ENCODE results near the gene CDH23.

The CDH23 gene

DNA sequence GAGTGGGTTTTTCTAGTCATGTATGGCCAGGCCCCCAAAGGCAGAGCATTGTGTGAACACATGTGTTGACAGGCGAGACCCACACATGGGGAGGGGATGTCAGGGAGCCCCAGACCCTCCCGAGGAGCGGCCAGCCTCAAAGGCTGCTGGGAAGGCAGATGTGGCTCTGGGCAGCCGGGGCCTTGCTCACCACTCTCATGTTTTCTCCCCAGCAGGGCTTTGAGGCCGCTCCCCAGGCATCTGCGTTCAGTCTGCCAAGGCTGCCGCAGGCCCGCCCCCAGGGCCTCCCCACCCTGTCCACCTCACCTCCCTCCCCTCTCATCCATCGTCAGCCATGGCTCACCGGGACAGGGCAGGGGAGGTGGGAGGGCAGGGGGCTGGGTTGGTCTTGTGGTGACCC lies 393.2 kb downstream of the CDH23 start:
- no peak for DNase-seq (ENCODE audit: low read depth in 2 of 2, low spot score in 1 of 2)

DNA sequence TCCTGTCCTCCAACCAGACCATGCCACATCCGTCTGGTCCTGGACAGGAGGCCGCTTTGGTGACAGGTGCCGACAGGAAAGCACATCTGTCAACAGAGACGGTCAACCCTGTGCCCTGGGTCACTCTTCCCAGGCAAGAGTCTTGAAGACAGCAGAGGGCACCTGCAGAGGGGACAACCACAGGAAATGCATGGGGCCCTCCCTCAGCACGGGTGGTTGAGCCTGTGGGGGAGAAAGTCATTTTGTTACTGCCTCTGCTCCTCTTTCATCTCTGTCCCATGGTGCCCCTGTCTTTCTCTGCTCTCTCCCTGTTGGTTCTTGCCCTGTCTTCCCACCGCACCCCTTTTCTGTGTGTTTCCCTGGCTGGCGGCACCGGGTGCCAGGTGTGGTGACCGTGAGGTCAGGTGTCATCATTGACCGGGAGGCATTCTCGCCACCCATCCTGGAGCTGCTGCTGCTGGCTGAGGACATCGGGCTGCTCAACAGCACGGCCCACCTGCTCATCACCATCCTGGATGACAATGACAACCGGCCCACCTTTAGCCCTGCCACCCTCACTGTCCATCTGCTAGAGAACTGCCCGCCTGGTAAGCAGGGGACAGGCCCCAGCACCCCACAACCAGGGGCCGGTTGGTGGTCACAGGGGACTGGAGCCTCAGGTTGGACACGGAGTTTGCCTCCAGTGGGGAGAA lies 394.2 kb downstream of the CDH23 start:
- DNase-seq (ENCODE audit: low read depth in 2 of 2, low spot score in 1 of 2): no peak

DNA sequence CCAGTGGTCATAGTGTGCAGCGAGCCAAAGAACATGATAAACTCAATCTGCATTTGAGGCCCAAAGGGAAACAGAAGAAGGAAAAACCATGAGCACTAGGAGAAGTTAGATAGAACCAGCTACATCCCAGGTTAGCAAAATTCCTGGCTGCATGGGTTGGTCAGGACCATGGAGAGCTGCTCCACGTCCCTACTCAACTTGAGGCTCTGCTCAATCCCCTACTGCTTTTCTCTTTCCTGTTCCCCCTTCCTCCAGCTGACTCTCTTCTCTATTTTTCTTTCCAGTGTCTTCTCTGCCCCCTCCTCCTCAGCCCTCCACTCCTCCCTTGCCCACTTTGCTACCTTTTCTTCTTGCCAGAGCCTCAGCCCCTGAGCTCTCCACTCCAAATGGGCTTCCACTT lies 398.5 kb downstream of the CDH23 start:
- no peak for DNase-seq (ENCODE audit: low read depth in 2 of 2, low spot score in 1 of 2)

DNA sequence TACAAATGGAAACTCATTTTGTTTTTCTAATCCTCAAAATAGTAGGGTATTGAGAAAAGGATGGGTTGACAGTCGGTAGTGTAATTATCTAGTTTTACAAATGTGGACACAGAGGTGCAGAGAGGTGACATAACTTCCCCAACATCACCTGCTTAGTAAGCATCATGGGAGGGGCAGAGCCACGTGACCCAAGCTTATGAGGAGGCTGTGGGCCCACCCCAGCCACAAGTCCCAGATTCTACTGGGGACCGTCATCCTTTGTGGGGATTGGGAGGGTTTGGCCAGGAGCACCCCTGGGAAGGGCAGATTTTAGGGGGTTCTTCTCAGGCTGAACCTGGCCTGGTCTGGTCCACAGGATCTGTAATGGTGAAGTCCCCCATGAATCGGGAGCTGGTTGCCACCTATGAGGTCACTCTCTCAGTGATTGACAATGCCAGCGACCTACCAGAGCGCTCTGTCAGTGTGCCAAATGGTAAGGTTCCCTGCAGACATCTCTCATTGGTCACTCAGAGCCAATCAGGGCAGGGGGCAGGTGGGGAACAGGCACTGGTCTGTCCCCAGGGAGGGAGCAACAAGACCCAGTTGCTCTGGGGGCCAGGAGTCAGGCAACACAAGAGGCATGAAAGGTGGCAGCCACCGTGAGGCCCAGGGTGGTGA lies 400.2 kb downstream of the CDH23 start:
- no peak for DNase-seq (ENCODE audit: low read depth in 2 of 2, low spot score in 1 of 2)

GRCh38 chr10:71797533-71798307 lies 401.0 kb downstream of the CDH23 start:
- DNase-seq (ENCODE audit: low read depth in 2 of 2, low spot score in 1 of 2): no peak

GRCh38 chr10:71798308-71798624 lies 401.5 kb downstream of the CDH23 start:
- DNase-seq (ENCODE audit: low read depth in 2 of 2, low spot score in 1 of 2): no peak

- DNase-seq (ENCODE audit: low read depth in 2 of 2, low spot score in 1 of 2): no peak
Measured at GRCh38 chr10:71799112-71799511, 402.4 kb downstream of the CDH23 start.

- DNase-seq (ENCODE audit: low read depth in 2 of 2, low spot score in 1 of 2): no peak
Measured at GRCh38 chr10:71799608-71800453, 403.1 kb downstream of the CDH23 start.

DNA sequence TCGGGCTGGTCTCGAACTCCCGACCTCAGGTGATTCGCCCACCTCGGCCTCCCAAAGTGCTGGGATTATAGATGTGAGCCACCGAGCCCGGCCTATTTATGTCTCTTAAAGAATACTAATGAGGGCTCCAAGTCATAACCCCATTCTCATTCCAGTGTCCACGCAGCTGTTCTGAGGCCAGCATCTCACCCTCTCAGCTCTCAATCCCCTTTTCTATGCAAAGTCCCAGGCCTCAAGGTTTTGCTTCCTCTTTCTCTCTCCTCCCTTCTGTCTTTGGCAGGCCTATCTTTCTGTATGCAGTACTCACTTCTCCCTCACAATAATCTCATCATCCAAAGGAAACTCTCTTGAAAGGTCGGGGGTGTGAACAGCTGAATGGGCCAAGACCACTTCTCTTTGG lies 404.6 kb downstream of the CDH23 start:
- DNase-seq (ENCODE audit: low read depth in 2 of 2, low spot score in 1 of 2): no peak

DNA sequence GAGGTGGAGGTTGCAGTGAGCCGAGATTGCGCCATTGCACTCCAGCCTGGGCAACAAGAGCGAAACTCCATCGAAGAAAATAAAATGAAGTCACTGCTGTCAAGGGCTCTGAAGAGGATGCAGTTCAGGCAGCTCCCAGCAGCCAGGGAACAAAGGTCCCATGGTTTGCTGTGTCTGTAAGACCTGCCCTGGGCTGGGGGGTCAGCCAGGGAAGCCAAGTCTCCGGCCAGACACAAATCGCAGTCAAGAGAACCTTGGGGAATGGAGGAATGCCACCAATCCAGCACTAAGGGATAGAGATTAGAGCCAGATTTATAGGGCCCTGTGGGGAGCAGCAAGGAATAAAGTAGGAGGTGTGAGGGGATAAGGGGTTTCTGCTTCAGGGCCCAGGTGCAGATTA lies 405.5 kb downstream of the CDH23 start:
- DNase-seq (ENCODE audit: low read depth in 2 of 2, low spot score in 1 of 2): no peak

DNA sequence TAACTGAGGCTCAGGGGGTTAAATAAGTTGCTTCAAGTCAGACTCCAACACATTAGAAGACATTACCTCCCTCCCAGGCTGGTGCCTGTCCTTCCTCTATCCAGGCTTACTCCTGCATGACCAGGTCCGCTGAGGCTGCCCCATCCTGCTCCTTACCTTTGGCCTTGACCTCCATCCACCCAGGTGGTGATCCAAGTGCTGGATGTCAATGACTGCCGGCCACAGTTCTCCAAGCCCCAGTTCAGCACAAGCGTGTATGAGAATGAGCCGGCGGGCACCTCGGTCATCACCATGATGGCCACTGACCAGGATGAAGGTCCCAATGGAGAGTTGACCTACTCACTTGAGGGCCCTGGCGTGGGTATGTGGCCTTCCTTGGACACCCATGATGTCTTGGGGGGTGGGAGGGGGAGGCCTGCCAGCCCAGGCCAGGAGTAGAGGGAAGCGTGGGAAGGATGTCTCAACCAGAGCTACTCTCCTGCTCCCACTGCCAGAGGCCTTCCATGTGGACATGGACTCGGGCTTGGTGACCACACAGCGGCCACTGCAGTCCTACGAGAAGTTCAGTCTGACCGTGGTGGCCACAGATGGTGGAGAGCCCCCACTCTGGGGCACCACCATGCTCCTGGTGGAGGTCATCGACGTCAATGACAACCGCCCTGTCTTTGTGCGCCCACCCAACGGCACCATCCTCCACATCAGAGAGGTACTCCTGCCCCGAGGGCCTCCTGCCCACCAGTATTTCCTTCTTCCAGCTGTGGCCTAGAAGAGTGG lies 406.2 kb downstream of the CDH23 start:
- no peak for DNase-seq (ENCODE audit: low read depth in 2 of 2, low spot score in 1 of 2)

GRCh38 chr10:71804077-71804476 lies 407.4 kb downstream of the CDH23 start:
- DNase-seq (ENCODE audit: low read depth in 2 of 2, low spot score in 1 of 2): no peak

- no peak for DNase-seq (ENCODE audit: low read depth in 2 of 2, low spot score in 1 of 2)
Measured at GRCh38 chr10:71805776-71806703, 409.3 kb downstream of the CDH23 start.

- DNase-seq (ENCODE audit: low read depth in 2 of 2, low spot score in 1 of 2): no peak
Measured at GRCh38 chr10:71806704-71807556, 410.2 kb downstream of the CDH23 start.

GRCh38 chr10:71807557-71808510 lies 411.1 kb downstream of the CDH23 start:
- no peak for DNase-seq (ENCODE audit: low read depth in 2 of 2, low spot score in 1 of 2)

- no peak for DNase-seq (ENCODE audit: low read depth in 2 of 2, low spot score in 1 of 2)
Measured at GRCh38 chr10:71809628-71810027, 412.9 kb downstream of the CDH23 start.

GRCh38 chr10:71810048-71810750 lies 413.5 kb downstream of the CDH23 start:
- DNase-seq (ENCODE audit: low read depth in 2 of 2, low spot score in 1 of 2): no peak
